Measurements from ENCODE around the gene NISCH. TPM values are rescaled to one million over a fixed set of nuclear protein-coding genes. Genes with fewer than 3 reads are reported as not detected.

The NISCH gene
- polyA plus RNA-seq, 2 of the 4 experiments (the other 2 are of a cell fraction) = 17.3 to 18.2 TPM

DNA sequence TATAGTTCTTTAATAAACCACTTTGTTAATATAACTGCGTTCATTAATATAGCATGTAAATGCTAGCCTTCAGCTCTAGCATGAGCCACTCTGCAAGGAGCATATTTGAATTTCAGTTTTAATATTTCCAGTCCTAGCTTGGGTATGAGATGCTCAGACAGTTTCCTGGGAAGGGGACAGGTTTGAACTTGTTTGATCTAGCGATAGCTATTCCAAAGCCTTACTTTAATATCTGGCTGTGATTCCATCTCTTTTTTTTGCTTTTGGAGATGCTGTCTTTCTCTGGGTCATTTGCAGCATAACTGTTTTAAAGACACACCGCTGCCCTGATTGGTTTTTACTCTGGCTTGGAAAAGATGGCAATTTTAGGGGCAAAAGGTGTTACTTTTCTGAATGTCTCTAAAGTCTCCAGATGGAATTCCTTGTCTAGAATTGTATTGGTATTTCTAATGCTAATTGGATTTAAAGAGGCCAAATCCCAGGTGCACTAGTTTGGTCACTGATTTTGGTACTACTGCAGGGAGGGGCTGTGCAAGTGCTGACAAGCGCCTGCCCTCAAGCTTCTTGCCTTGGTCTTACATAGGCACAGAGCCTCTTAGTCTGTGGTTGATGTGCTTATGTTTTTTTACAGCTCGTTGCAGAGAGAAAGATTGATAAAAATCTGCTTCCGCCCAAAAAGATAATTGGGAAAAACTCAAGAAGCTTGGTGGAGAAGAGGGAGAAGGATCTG lies 2.8 kb downstream of the NISCH start:
- 77% methylated on average over 6 of the region's 6 CpGs for WGBS (ENCODE audit: missing lambda C conversion rate)
- FAIRE-seq (no peak), ATAC-seq (no peak), DNase-seq (ENCODE audit: low read depth in 1 of 2, low spot score in 1 of 2) (no peak)
- Histone ChIP-seq H3K4me1 (peaks cover 11% of the 10 kb centered on the region; the same call in 2 of the 3 replicates), H3K9me3 (no peaks in the 10 kb centered on the region), H3K4me3 (no peak overlapping the region), H3K4me2 (no peak overlapping the region), H3K27ac (no peak overlapping the region)
- POLR2A ChIA-PET = no interaction called here
- TF ChIP-seq BHLHE40 (IDR thresholded peaks at IDR 0.05; ENCODE audit: low read depth, low read length) = no peak
- no peak for TF ChIP-seq USF2 (IDR thresholded peaks at IDR 0.05)
- no peak for TF ChIP-seq FOSL2 (IDR thresholded peaks at IDR 0.05)
- no peak for TF ChIP-seq FOSL2 (CRISPR knock-in tag; IDR thresholded peaks at IDR 0.05)
- TF ChIP-seq, protein P1, sequence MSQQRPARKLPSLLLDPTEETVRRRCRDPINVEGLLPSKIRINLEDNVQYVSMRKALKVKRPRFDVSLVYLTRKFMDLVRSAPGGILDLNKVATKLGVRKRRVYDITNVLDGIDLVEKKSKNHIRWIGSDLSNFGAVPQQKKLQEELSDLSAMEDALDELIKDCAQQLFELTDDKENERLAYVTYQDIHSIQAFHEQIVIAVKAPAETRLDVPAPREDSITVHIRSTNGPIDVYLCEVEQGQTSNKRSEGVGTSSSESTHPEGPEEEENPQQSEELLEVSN (IDR thresholded peaks at IDR 0.05; ENCODE audit: borderline replicate concordance, low read depth) = no peak
- no peak for TF ChIP-seq GATA3 (IDR thresholded peaks at IDR 0.05; ENCODE audit: borderline replicate concordance)
- no peak for TF ChIP-seq CBX2 (IDR thresholded peaks at IDR 0.05; ENCODE audit: borderline replicate concordance, low read depth)
- no peak for TF ChIP-seq PHF8 (IDR thresholded peaks at IDR 0.05; ENCODE audit: borderline replicate concordance, low read depth)
- TF ChIP-seq SMC3 (IDR thresholded peaks at IDR 0.05) = no peak
- TF ChIP-seq PBX3 (IDR thresholded peaks at IDR 0.05) = no peak
- TF ChIP-seq JUNB (IDR thresholded peaks at IDR 0.05) = no peak
- no peak for TF ChIP-seq CEBPB (IDR thresholded peaks at IDR 0.05)
- TF ChIP-seq KDM5A (IDR thresholded peaks at IDR 0.05) = no peak
- CTCF ChIA-PET = interaction anchor here (2.4 to 3.0 kb wide), 2 partner anchors 11 to 30 kb away, joined by 14 to 17 read pairs; no protein-coding TSS in a partner anchor

DNA sequence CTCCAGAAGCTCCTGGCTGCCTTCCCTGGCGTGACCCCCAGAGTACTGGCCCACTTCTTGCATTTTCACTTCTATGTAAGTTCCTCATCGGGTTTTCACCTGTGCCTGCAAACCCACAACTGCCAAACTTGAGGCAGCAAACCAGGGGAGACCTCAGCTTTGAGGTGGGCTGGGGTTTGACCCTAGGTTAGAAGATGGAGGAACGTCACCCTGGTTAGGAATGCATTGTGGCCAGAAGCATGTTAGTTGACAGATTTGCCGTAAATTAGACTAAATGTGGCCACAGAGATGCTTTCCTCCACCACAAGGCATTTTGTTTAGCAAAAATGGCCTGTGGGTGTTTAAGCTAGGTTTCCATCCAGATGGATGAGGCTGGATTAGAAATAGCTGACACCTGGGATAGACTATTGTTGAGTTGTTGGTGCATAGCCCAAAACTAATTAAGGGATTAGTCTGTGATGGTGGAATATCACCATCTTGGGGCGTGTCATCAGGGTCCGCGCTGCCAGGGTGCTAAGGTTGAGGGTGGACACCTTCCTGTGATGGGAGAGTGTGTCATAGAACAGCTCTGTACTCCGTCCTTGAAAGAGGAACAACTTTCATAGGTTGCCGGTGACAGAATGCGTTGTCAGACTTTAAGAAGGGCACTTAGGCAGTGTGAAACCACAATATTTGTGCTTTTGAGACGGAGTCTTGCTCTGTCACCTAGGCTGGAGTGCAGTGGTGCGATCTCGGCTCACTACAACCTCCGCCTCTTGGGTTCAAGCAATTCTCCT lies 3.6 kb downstream of the NISCH start:
- FAIRE-seq = no peak
- ChIA-PET CTCF (interaction anchor here (2.2 to 4.5 kb wide), 3 partner anchors 13 to 30 kb away, joined by 9 to 29 read pairs (median 14); no protein-coding TSS in a partner anchor), POLR2A (no interaction called here)
- no peak overlapping the region for H3K27ac ChIP-seq
- no peak overlapping the region for H3K4me2 ChIP-seq
- peaks cover 11% of the 10 kb centered on the region; the same call in 2 of the 3 replicates for H3K4me1 ChIP-seq
- WGBS (ENCODE audit: missing lambda C conversion rate) = 93% methylated on average over 14 of the region's 14 CpGs
- no peak overlapping the region for H3K4me3 ChIP-seq
- H3K9me3 ChIP-seq = no peaks in the 10 kb centered on the region
- TF ChIP-seq ATOH8 (CRISPR knock-in tag; IDR thresholded peaks at IDR 0.05; ENCODE audit: low read depth) (no peak), ZC3H11A (IDR thresholded peaks at IDR 0.05) (no peak), GATA3 (IDR thresholded peaks at IDR 0.05; ENCODE audit: borderline replicate concordance) (no peak), FOSL2 (IDR thresholded peaks at IDR 0.05) (no peak), FOSL2 (CRISPR knock-in tag; IDR thresholded peaks at IDR 0.05) (no peak), EHF (CRISPR knock-in tag; IDR thresholded peaks at IDR 0.05) (no peak), RNF2 (IDR thresholded peaks at IDR 0.05; ENCODE audit: borderline replicate concordance, low read depth) (no peak), POLR2AphosphoS2 (conservative IDR thresholded peaks at IDR 0.05; ENCODE audit: low read length) (no peak), HOXA7 (CRISPR knock-in tag; IDR thresholded peaks at IDR 0.05) (no peak), EP300 (IDR thresholded peaks at IDR 0.05) (no peak), HOXB5 (CRISPR knock-in tag; IDR thresholded peaks at IDR 0.05) (no peak), HMGXB4 (CRISPR knock-in tag; IDR thresholded peaks at IDR 0.05; ENCODE audit: borderline replicate concordance) (no peak), SMC3 (IDR thresholded peaks at IDR 0.05) (no peak), TFCP2L1 (CRISPR knock-in tag; IDR thresholded peaks at IDR 0.05) (no peak), ELK1 (IDR thresholded peaks at IDR 0.05; ENCODE audit: low read depth, low read length) (no peak)
- TF ChIP-seq, protein P2, sequence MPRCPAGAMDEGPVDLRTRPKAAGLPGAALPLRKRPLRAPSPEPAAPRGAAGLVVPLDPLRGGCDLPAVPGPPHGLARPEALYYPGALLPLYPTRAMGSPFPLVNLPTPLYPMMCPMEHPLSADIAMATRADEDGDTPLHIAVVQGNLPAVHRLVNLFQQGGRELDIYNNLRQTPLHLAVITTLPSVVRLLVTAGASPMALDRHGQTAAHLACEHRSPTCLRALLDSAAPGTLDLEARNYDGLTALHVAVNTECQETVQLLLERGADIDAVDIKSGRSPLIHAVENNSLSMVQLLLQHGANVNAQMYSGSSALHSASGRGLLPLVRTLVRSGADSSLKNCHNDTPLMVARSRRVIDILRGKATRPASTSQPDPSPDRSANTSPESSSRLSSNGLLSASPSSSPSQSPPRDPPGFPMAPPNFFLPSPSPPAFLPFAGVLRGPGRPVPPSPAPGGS (IDR thresholded peaks at IDR 0.05) = no peak
- no peak for ATAC-seq
- DNase-seq (ENCODE audit: low read depth in 1 of 2, low spot score in 1 of 2) = no peak
